GM18502 (cell line): ENCODE measurements around the gene FTO.

Source experiments
- ATAC-seq: cut with Tn5 transposase; IDR thresholded peaks from one replicate; pipeline ENCODE4 v1.9.1; 2021; ENCODE audit warnings: mild to moderate bottlenecking; ENCODE audit not compliant: unreplicated experiment, poor library complexity

Gene FTO

GRCh38 chr16:54096607-54097006 is 392.7 kb downstream of the FTO start:
- no peak for ATAC-seq

DNA sequence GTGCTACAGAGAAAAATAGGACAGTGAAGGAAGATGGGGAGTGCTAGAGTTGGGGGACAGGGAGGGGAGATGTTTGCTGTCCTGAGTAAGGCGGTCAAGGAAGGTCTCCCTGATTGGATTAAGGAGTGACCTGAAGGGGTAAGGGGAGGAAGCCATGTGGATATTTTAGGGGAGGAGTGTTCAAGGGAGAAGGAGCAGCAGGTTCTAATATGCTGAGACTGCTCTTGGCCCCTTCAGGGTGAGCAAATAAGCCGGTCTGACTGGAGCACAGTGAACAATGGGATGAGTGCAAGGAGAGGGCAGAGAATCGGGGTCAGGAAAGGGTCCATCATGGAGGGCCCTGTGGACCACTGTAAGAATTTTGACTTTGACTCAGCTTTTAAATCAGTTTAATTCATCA is 393.8 kb downstream of the FTO start:
- ATAC-seq: no peak

GRCh38 chr16:54098247-54098646 is 394.3 kb downstream of the FTO start:
- ATAC-seq: no peak

- ATAC-seq: no peak
These were observed 395.7 kb downstream of the FTO start for GRCh38 chr16:54099627-54100026.

DNA sequence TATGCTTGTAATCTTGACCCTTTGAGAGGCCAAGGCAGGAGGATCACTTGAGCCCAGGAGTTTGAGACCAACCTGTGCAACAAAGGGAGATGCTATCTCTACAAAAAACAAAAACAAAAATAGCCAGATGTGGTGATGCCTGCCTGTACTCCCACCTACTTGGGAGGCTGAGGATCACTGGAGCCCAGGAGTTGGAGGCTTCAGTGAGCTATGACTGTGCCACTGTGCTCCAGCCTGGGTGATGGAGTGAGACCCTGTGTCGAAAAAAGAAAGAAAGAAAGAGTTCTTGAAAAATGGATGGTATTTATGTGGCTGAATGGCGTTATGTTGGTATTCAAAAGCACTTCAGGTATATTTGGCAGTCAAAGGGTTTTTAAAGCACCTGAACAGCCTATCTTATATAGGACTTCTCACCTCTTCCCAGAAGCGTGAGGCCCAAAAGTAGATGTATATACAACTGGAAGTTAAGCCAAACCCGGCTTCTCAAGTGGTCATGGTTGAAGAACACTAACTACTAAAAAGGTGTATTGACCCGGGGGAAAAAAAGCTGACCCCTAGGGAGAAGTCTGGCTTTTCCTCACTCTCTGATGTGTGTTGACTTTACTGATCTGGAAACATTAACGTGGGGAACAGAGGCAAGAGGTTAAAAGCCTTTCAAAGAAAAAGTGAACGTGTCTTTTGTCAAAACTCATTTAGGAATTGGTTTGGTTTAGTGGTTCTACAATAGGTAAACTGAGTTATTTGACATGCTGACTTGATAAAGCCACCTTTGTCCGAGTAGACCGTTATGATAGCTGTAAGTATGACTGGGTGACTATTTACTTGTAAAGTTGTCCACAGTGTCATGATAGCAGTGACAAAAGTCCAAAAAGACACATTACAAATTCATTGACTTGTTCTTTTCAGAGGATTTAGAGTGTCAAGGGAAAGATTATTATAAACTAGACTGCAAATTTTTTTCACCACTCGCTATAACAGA is 399.2 kb downstream of the FTO start:
- ATAC-seq: no peak

- no peak for ATAC-seq
These were observed 402.1 kb downstream of the FTO start for GRCh38 chr16:54106057-54106456.

DNA sequence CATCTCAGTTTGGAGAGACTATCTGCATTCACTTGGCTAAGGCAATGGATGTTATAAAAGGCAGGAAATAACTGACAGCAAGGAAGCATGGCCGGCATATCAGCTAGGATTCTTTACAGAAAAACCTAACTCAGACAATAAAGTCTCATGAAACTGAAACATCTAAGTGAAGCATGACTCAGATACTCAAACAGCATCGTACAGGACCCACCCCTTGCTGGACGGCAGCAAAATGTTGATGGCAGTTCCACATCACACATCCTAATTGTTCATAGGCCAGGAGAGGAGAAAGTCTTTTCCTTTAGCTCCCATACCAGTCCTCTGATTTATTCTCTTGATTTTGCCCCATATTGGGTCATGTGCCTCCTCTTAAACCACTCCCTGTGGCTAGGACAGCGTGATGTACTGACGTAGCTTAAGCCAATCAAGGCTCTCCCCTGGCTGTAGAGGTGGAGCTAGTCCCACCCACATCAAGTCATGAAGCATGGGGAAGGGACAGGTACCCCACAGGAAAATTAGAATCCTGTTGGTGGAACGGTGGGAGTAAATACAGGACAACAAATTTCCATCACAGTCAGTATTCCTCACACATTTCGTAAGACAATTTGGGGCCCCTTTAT is 403.7 kb downstream of the FTO start:
- ATAC-seq: no peak

DNA sequence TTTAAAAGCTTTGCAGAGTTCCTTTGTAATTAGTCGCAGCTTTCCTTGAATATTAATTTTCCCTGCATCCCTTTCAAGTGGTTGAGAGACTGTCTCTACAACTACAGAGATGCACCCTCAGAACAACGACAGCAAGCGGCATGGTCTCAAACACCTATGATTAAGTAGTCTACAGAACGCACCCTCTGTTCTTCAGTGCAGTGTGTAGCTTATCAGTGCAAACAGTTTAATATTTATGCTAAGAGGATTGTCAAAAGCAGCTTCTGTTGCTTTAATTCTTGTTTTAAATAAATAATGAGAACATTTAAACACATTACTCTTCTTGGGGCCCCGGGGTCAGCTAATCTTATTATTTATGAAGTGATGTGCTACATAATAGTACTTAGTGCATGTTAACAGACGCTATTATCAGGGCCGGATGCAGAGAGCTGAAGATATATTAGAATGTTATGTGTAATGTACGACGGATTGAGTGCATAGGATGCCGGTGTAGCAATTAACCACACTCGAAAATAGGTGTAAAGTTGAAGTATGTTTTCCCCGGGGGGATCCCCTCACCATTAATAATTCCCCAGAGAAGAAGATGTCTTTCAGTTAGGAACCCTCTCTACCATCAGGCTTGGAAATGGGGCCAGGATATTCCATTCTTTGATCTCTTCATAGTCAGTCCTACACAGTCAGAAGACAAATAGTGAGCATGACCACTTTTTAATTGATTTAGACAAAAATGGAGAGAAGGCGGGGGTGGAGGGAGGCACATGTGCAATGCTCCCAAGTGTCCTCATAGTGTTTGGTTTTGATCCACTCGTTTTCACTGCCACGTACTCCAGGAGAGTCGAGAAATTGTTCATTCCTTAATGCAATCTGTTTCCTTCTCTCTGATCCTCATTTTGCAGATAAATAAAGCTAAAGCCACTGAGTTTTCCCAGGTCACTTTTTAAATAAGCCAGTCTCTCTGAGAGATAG is 406.3 kb downstream of the FTO start:
- ATAC-seq: no peak

DNA sequence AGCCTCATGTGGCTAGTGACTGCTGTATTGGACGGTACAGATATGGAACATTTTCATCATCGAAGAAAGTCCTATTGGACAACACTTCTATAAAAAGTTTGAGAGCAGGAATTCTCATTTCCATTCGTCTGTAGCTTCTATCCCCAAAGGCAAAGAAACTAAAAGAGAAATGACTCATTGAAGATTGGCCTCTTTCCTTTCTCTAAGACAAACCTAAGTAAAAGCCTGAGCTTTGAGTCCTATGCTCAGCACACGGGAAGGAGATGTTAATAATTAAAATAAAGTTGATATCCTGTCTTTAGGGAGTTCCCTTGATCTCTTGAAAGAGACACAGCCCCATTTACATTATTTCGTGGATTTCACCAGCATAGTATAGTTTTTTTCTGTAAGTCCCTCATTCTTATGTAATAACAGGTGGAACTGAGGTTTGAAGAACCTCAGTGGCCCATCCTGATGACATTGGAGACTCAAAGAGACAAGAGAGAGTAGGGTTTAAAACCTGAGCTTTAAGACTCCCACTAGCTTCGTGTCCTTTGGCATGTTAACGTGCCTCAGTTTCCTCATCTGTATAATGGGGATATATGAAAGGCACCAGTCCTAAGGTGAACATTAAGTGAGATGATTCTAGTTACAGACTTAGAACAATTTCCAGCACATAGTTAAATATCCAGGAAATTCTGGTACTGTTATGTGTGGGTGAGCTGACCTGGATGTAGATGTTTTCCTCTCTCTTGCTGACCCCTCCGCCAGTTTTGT is 408.7 kb downstream of the FTO start:
- no peak for ATAC-seq

DNA sequence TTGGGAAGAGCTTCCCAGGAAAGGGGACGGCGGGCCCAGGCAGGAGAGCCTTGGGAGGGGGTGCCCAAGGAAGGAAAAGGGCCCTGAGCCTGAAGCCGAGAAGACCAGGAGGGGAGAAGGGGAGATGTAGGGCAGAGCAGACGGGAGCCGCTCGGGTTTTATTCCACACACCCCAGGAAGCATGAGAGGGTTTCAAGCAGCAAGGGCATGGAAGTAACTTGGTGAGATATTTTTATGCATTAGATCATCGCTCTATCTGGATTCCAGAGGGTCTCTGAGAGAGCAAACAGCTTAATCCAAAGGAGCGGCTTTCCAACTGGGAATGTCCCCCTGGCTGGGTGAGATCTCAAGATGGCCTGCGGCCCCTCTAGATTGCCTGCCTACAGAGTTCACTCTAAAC is 411.6 kb downstream of the FTO start:
- ATAC-seq: no peak

- ATAC-seq: no peak
These were observed 412.2 kb downstream of the FTO start for GRCh38 chr16:54116124-54116655.

DNA sequence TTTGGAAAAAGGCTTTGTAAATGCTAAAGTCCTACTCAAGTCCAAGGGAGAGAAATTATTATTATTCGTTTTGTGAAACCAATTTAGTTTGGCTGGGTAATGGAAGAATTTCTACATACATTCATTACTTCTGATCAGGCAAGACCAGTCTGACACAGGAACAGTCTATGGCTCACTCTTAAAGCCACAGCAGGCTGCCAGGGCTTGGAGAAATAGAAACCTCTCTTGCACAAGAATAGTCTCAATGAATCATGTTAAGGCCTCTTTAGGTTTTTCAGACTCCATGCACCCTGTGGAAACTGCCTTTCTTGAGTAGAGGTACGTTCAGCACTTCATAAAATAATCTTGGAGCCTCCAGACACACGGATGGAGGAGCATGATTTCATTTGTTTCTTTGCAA is 414.9 kb downstream of the FTO start:
- ATAC-seq: no peak

GRCh38 chr16:54120846-54121480 is 417.0 kb downstream of the FTO start:
- no peak for ATAC-seq

- ATAC-seq: no peak
These were observed 417.8 kb downstream of the FTO start for GRCh38 chr16:54121539-54122295.

DNA sequence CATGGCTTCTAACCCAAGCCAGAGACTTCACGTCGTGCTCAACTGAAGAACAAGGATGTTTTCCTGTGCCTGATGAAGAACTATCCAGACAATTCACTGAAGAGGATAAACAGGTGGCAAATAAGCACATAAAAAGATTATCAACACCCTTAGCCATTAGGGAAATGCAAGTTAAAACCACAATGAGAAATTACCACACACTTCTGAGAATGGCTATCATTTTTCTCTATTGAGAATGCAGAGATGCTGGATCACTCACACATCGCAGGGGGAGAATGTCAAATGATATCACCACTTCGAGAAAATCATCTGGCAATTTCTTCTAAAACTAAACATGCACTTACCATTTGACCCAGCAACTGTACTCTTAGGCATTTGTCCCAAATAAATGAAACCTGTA is 419.8 kb downstream of the FTO start:
- ATAC-seq: no peak

- ATAC-seq: no peak
These were observed 422.0 kb downstream of the FTO start for GRCh38 chr16:54125751-54126655.

GRCh38 chr16:54126907-54127306 is 423.0 kb downstream of the FTO start:
- no peak for ATAC-seq
